ENCODE data around the gene CENATAC. TPM values are rescaled to one million over a fixed set of nuclear protein-coding genes. Genes with fewer than 3 reads are reported as not detected.

Gene CENATAC
- total RNA-seq, 2 experiments from 2014 or later = 47.7 to 60.6 TPM

DNA sequence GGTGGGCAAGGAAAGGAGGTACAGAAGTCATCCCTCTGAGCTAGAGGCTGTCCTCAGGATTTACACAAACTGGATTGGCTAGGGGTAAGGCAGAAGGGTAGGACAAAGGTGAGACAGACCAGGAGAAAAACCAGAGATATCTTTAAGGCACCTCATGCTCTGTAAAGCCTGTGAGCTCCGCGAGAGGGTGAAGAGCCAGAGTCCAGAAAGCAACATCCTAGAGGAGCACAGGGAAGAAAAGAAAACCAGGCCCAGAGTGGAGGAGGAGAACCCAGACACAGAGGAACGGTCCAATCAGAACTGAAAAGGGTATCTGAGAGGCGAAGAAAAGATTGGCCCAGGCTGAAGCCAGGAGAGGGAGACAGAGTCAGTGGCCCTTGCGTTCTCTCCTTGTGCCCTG is 27.6 kb downstream of the CENATAC start:
- Histone ChIP-seq H3K4me2 (ENCODE audit: low read length) (no peak overlapping the region), H3K4me3 (ENCODE audit: low read depth, low read length, poor library complexity, severe bottlenecking) (no peak overlapping the region), H3K79me2 (ENCODE audit: insufficient read depth, low read depth, low read length) (peaks cover 19% of the 10 kb centered on the region; the same call in 1 of the 2 replicates), H3K27ac (ENCODE audit: low read depth, low read length, poor library complexity, severe bottlenecking) (no peak overlapping the region), H3K9me3 (ENCODE audit: low read length) (no peaks in the 10 kb centered on the region), H3K36me3 (ENCODE audit: insufficient read depth, low read length) (peaks cover 54% of the 10 kb centered on the region), H3K4me1 (ENCODE audit: insufficient read depth, low read length, poor library complexity, severe bottlenecking) (peaks cover 26% of the 10 kb centered on the region), H2AFZ (ENCODE audit: low read length) (no peak overlapping the region), H3K9me2 (ENCODE audit: insufficient read depth, low read length) (no peaks in the 10 kb centered on the region), H4K20me1 (ENCODE audit: insufficient read depth, low read length) (no peaks in the 10 kb centered on the region)
- DNase-seq (ENCODE audit: low spot score) = no peak
- intact Hi-C loops (cut with micrococcal nuclease; ENCODE audit: unreplicated experiment) = no loop called here
- TF ChIP-seq, protein P1, sequence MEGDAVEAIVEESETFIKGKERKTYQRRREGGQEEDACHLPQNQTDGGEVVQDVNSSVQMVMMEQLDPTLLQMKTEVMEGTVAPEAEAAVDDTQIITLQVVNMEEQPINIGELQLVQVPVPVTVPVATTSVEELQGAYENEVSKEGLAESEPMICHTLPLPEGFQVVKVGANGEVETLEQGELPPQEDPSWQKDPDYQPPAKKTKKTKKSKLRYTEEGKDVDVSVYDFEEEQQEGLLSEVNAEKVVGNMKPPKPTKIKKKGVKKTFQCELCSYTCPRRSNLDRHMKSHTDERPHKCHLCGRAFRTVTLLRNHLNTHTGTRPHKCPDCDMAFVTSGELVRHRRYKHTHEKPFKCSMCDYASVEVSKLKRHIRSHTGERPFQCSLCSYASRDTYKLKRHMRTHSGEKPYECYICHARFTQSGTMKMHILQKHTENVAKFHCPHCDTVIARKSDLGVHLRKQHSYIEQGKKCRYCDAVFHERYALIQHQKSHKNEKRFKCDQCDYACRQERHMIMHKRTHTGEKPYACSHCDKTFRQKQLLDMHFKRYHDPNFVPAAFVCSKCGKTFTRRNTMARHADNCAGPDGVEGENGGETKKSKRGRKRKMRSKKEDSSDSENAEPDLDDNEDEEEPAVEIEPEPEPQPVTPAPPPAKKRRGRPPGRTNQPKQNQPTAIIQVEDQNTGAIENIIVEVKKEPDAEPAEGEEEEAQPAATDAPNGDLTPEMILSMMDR (conservative IDR thresholded peaks at IDR 0.05; ENCODE audit: low read length) = no peak
- TF ChIP-seq EZH2phosphoT487 (IDR thresholded peaks at IDR 0.05; ENCODE audit: borderline replicate concordance, low read depth, low read length) = no peak
- CTCF ChIA-PET (ENCODE audit: unreplicated experiment) = interaction anchor here (1.0 kb wide), 1 partner anchor 30 kb away, joined by 3 read pairs; no protein-coding TSS in a partner anchor
- POLR2A ChIA-PET = no interaction called here
- no TSS peak for BruUV-seq (replicated peaks)

GRCh38 chr11:119025978-119026766 is 28.2 kb downstream of the CENATAC start:
- no peak for DNase-seq (ENCODE audit: low spot score)
- no peak for TF ChIP-seq EZH2phosphoT487 (IDR thresholded peaks at IDR 0.05; ENCODE audit: borderline replicate concordance, low read depth, low read length)
- TF ChIP-seq, protein P1 (conservative IDR thresholded peaks at IDR 0.05; ENCODE audit: low read length) = no peak
- Histone ChIP-seq H3K36me3 (ENCODE audit: insufficient read depth, low read length) (peaks cover 50% of the 10 kb centered on the region), H2AFZ (ENCODE audit: low read length) (no peak overlapping the region), H3K4me2 (ENCODE audit: low read length) (no peak overlapping the region), H3K79me2 (ENCODE audit: insufficient read depth, low read depth, low read length) (peaks cover 13% of the 10 kb centered on the region; the same call in 1 of the 2 replicates), H4K20me1 (ENCODE audit: insufficient read depth, low read length) (no peaks in the 10 kb centered on the region), H3K4me3 (ENCODE audit: low read depth, low read length, poor library complexity, severe bottlenecking) (no peak overlapping the region), H3K4me1 (ENCODE audit: insufficient read depth, low read length, poor library complexity, severe bottlenecking) (peaks cover 24% of the 10 kb centered on the region), H3K9me2 (ENCODE audit: insufficient read depth, low read length) (no peaks in the 10 kb centered on the region), H3K27ac (ENCODE audit: low read depth, low read length, poor library complexity, severe bottlenecking) (no peak overlapping the region), H3K9me3 (ENCODE audit: low read length) (no peaks in the 10 kb centered on the region)
- CTCF ChIA-PET (ENCODE audit: unreplicated experiment) = no interaction called here
- BruUV-seq (replicated peaks) = no TSS peak
- intact Hi-C loops (cut with micrococcal nuclease; ENCODE audit: unreplicated experiment) = no loop called here
- POLR2A ChIA-PET = interaction anchor here (0.6 kb wide), 1 partner anchor 1148 kb away, joined by 4 read pairs; no protein-coding TSS in a partner anchor

GRCh38 chr11:119026970-119027369 is 29.0 kb downstream of the CENATAC start:
- Histone ChIP-seq H3K9me2 (ENCODE audit: insufficient read depth, low read length) (no peaks in the 10 kb centered on the region), H3K27ac (ENCODE audit: low read depth, low read length, poor library complexity, severe bottlenecking) (no peak overlapping the region), H3K79me2 (ENCODE audit: insufficient read depth, low read depth, low read length) (peaks cover 6% of the 10 kb centered on the region; the same call in 1 of the 2 replicates), H2AFZ (ENCODE audit: low read length) (no peak overlapping the region), H3K36me3 (ENCODE audit: insufficient read depth, low read length) (peaks cover 42% of the 10 kb centered on the region), H3K4me1 (ENCODE audit: insufficient read depth, low read length, poor library complexity, severe bottlenecking) (peaks cover 21% of the 10 kb centered on the region), H3K4me3 (ENCODE audit: low read depth, low read length, poor library complexity, severe bottlenecking) (no peak overlapping the region), H3K4me2 (ENCODE audit: low read length) (no peak overlapping the region), H4K20me1 (ENCODE audit: insufficient read depth, low read length) (no peaks in the 10 kb centered on the region), H3K9me3 (ENCODE audit: low read length) (no peaks in the 10 kb centered on the region)
- no TSS peak for BruUV-seq (replicated peaks)
- TF ChIP-seq, protein P1 (conservative IDR thresholded peaks at IDR 0.05; ENCODE audit: low read length) = no peak
- no peak for TF ChIP-seq EZH2phosphoT487 (IDR thresholded peaks at IDR 0.05; ENCODE audit: borderline replicate concordance, low read depth, low read length)
- no peak for DNase-seq (ENCODE audit: low spot score)
- CTCF ChIA-PET (ENCODE audit: unreplicated experiment) = no interaction called here
- POLR2A ChIA-PET = no interaction called here
- intact Hi-C loops (cut with micrococcal nuclease; ENCODE audit: unreplicated experiment) = no loop called here
